Activated CD4-positive, alpha-beta T cell treated with anti-CD3 and anti-CD28 coated beads, Interleukin-2, amount 50 U/mL, for 48 hours (primary cell): Measurements from ENCODE around the gene MEF2B.
"Not testable (repeated sequence)": the region's sequence is repeated elsewhere in the genome, so short reads cannot be mapped to it uniquely, and the experiment has no call there.

ENCODE experiments used
- DNase-seq, 2 experiments: peaks; one replicate each; pipeline ENCODE4 v3.0.0-alpha.2; 2020

The MEF2B gene

GRCh38 chr19:19192910-19193423 is 22.9 kb upstream of the MEF2B start:
- DNase-seq = no peak

- DNase-seq = peak; percentile 99
Measured at GRCh38 chr19:19192078-19192882, 22.2 kb upstream of the MEF2B start, which contains the start of the genes BORCS8 and RFXANK. Gene BORCS8, minus strand, starts transcription at chr19:19192152. Its CDS starts 35 bp downstream, at chr19:19192117. Gene RFXANK, plus strand, starts transcription at chr19:19192258. Its CDS starts 1,689 bp downstream, at chr19:19193947.

GRCh38 chr19:19191768-19192077 is 21.7 kb upstream of the MEF2B start:
- no peak for DNase-seq

GRCh38 chr19:19186742-19187141 is 16.7 kb upstream of the MEF2B start:
- DNase-seq = no peak

GRCh38 chr19:19185853-19186740 is 16.0 kb upstream of the MEF2B start:
- peak; percentile 56 to 71 for DNase-seq

- no peak for DNase-seq
Measured at GRCh38 chr19:19181488-19181998, 11.5 kb upstream of the MEF2B start.

GRCh38 chr19:19179548-19180441 is 9.7 kb upstream of the MEF2B start:
- no peak for DNase-seq

- no peak for DNase-seq
Measured at GRCh38 chr19:19176950-19177349, 6.9 kb upstream of the MEF2B start.

GRCh38 chr19:19173243-19173642 is 3.2 kb upstream of the MEF2B start:
- not testable (repeated sequence) for DNase-seq

GRCh38 chr19:19171821-19172532 is 1.9 kb upstream of the MEF2B start:
- no peak for DNase-seq

GRCh38 chr19:19170873-19171672 is 1.0 kb upstream of the MEF2B start:
- no peak for DNase-seq

GRCh38 chr19:19169236-19170052 is 619 bp downstream of the MEF2B start:
- DNase-seq = no peak

GRCh38 chr19:19167612-19168011 is 2.5 kb downstream of the MEF2B start:
- no peak for DNase-seq

GRCh38 chr19:19165396-19165795 is 4.7 kb downstream of the MEF2B start:
- no peak for DNase-seq

GRCh38 chr19:19162495-19162894 is 7.6 kb downstream of the MEF2B start:
- DNase-seq = no peak

GRCh38 chr19:19160461-19161035 is 9.5 kb downstream of the MEF2B start:
- DNase-seq = no peak

GRCh38 chr19:19159534-19159933 is 10.5 kb downstream of the MEF2B start:
- DNase-seq = no peak

- DNase-seq = no peak
Measured at GRCh38 chr19:19157808-19158207, 12.3 kb downstream of the MEF2B start.

GRCh38 chr19:19155495-19156219 is 14.4 kb downstream of the MEF2B start:
- no peak for DNase-seq
